Measurements from ENCODE around the gene ST3GAL3. TPM values are rescaled to one million over a fixed set of nuclear protein-coding genes. Genes with fewer than 3 reads are reported as not detected.

ST3GAL3 gene
- total and polyA plus RNA-seq, 7 donors, result 7.2 to 31.4 (median 21.3) TPM

- H3K4me1 ChIP-seq, result peaks cover 0 to 28% (median 14%) of the 10 kb centered on the region in 4 donors
- no peaks in the 10 kb centered on the region for H3K27me3 ChIP-seq
- WGBS, 2 donors, result 77 to 84% methylated on average over 5 of the region's 5 CpGs
- TF ChIP-seq EP300 (IDR thresholded peaks at IDR 0.05), result no peak
- TF ChIP-seq POLR2AphosphoS5 (IDR thresholded peaks at IDR 0.05), result no peak
- TF ChIP-seq POLR2A (IDR thresholded peaks at IDR 0.05), result no peak
- no peak for TF ChIP-seq CTCF (IDR thresholded peaks at IDR 0.05)
- H3K9me3 ChIP-seq, result no peaks in the 10 kb centered on the region
- H3K36me3 ChIP-seq, result peaks cover 0 to 17% (median 4%) of the 10 kb centered on the region in 4 donors
- no peak for DNase-seq
- intact Hi-C loops (cut with DNase I), result no loop called here
- no peak overlapping the region for H3K4me3 ChIP-seq
- H3K27ac ChIP-seq, result peak overlapping the region; percentile 30 to 80 (median 76)
These were observed 114.1 kb downstream of the ST3GAL3 start for GRCh38 chr1:43821471-43821870.

- Histone ChIP-seq H3K27ac (peak overlapping the region; percentile 70 to 80 (median 76)), H3K27me3 (no peaks in the 10 kb centered on the region), H3K4me3 (no peak overlapping the region), H3K4me1 (peaks cover 0 to 28% (median 14%) of the 10 kb centered on the region in 4 donors), H3K36me3 (peaks cover 0 to 12% (median 4%) of the 10 kb centered on the region in 4 donors), H3K9me3 (no peaks in the 10 kb centered on the region)
- 59 to 61% methylated on average over 3 of the region's 3 CpGs for WGBS, 2 donors
- intact Hi-C loops (cut with DNase I), result no loop called here
- TF ChIP-seq CTCF (IDR thresholded peaks at IDR 0.05) (no peak), POLR2AphosphoS5 (IDR thresholded peaks at IDR 0.05) (peak in 3 of 4 donors; percentile 25 to 72 (median 48))
- DNase-seq, result peak; percentile 70
These were observed 114.8 kb downstream of the ST3GAL3 start for GRCh38 chr1:43822040-43822690.

DNA sequence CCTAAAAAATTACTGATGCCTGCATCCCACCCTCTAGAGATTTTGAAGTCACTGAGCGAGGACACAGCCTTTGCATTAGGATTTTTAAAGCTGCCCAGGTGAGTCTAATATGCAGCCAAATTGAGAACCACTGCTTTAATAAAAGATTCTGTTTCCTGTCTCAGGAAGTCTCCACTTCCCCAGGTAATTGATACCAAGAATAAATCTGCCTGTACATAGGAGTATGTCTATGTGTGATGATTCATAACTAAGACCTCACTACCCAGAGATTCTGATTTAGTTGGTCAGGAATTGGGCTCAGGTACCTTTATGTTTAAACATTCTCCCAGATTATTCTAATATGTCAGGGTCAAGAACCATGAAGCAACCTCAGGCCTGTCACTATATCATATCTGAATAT lies 117.5 kb downstream of the ST3GAL3 start:
- Histone ChIP-seq H3K9me3 (no peaks in the 10 kb centered on the region), H3K4me3 (no peak overlapping the region), H3K27me3 (no peaks in the 10 kb centered on the region), H3K36me3 (peaks cover 0 to 4% (median 0%) of the 10 kb centered on the region in 4 donors), H3K4me1 (peaks cover 0 to 28% (median 14%) of the 10 kb centered on the region in 4 donors), H3K27ac (no peak overlapping the region)
- DNase-seq, result no peak
- TF ChIP-seq POLR2AphosphoS5 (IDR thresholded peaks at IDR 0.05) (no peak), EP300 (IDR thresholded peaks at IDR 0.05) (no peak), POLR2A (IDR thresholded peaks at IDR 0.05) (no peak)
- intact Hi-C loops (cut with DNase I), result no loop called here
- 85 to 94% methylated on average over 1 of the region's 1 CpG for WGBS, 2 donors

DNA sequence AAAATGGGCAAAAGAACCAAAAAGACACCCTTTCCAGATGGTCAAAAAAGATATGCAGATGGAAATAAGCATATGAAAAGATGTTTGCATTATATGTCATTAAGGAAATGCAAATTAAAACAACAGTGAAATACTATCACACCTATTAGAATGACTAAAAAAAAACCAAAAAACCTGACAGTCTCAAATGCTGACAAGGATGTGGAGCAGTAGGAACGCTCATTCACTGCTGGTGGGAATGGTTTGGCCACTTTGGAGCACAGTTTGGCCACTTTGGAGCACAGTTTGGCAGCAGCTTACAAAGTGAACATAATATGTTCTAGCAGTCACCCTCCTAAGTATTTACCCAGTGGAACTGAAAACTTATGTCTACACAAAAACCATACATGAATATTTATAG lies 121.2 kb downstream of the ST3GAL3 start:
- TF ChIP-seq EP300 (IDR thresholded peaks at IDR 0.05) (no peak), POLR2AphosphoS5 (IDR thresholded peaks at IDR 0.05) (no peak), CTCF (IDR thresholded peaks at IDR 0.05) (no peak), POLR2A (IDR thresholded peaks at IDR 0.05) (no peak)
- Histone ChIP-seq H3K27ac (no peak overlapping the region), H3K9me3 (no peaks in the 10 kb centered on the region), H3K4me1 (peaks cover 0 to 7% (median 4%) of the 10 kb centered on the region in 4 donors), H3K36me3 (peaks cover 0 to 2% (median 0%) of the 10 kb centered on the region in 4 donors), H3K4me3 (no peak overlapping the region), H3K27me3 (no peaks in the 10 kb centered on the region)
- whole genome bisulfite sequencing, 2 donors, result 98 to 99% methylated on average over 1 of the region's 1 CpG
- no peak for DNase-seq
- intact Hi-C loops (cut with DNase I), result no loop called here

GRCh38 chr1:43830802-43831201 lies 123.5 kb downstream of the ST3GAL3 start:
- Histone ChIP-seq H3K4me3 (no peak overlapping the region), H3K36me3 (peaks cover 0 to 2% (median 0%) of the 10 kb centered on the region in 4 donors), H3K27ac (no peak overlapping the region), H3K27me3 (no peaks in the 10 kb centered on the region), H3K4me1 (peaks cover 0 to 16% (median 10%) of the 10 kb centered on the region in 4 donors), H3K9me3 (no peaks in the 10 kb centered on the region)
- intact Hi-C loops (cut with DNase I), result no loop called here
- TF ChIP-seq POLR2AphosphoS5 (IDR thresholded peaks at IDR 0.05) (no peak), POLR2A (IDR thresholded peaks at IDR 0.05) (no peak), CTCF (IDR thresholded peaks at IDR 0.05) (no peak)
- DNase-seq, result no peak
